ENCODE measurements around the gene ARL4C.

GRCh38 chr2:234534515-234534914 lies 37.6 kb upstream of the ARL4C start:
- TF ChIP-seq POLR2AphosphoS5 (IDR thresholded peaks at IDR 0.05) = no peak
- no peak for TF ChIP-seq POLR2A (IDR thresholded peaks at IDR 0.05)

Data from spleen (tissue), 3 donors.